B cell (primary cell): Measurements from ENCODE around the gene ABCG1. TPM values are rescaled to one million over a fixed set of nuclear protein-coding genes. Genes with fewer than 3 reads are reported as not detected.
"Not testable (repeated sequence)": the region's sequence is repeated elsewhere in the genome, so short reads cannot be mapped to it uniquely, and the experiment has no call there.

ENCODE experiments used
- ATAC-seq: fragments of 200-7000 bp; cut with Tn5 transposase; one replicate; pipeline ENCODE4 v1.10.0; 2021; ENCODE audit warnings: low read depth, mild to moderate bottlenecking, moderate number of reproducible peaks, moderate library complexity
- CTCF ChIA-PET: fragments of 350-600 bp; sonication (Branson Sonifier 250); formaldehyde crosslinking; loops from one replicate; lab custom pipeline; 2021; ENCODE audit warnings: antibody characterized with exemption, inconsistent platforms; lab: Charles Lee
- POLR2A ChIA-PET: fragments of 350-600 bp; sonication (Branson Sonifier 250); formaldehyde crosslinking; loops from one replicate; lab custom pipeline; 2021; ENCODE audit warnings: antibody characterized with exemption; lab: Charles Lee
- DNase-seq: peaks from one replicate; pipeline ENCODE4 v3.0.0; 2013
- H2AFZ ChIP-seq: 2 replicates; pipeline ENCODE4 v1.6.1; 2012; ENCODE audit warnings: mild to moderate bottlenecking, low read depth, low read length; ENCODE audit not compliant: insufficient read depth, poor library complexity, severe bottlenecking
- H3K27ac ChIP-seq, 2 donors: 1 replicate in 1 of 2; 2 replicates in 1 of 2; pipeline ENCODE4 v1.5.1; 2012 to 2013; ENCODE audit warnings: low read length in 2 of 2, mild to moderate bottlenecking in 2 of 2, moderate library complexity in 1 of 2
- H3K27me3 ChIP-seq, 4 experiments: fragments of 200-600 bp in 1 of 4; sonication (generic) in 1 of 4; replicated peaks in 1 of 4; 1 replicate in 2 of 4; 2 replicates in 2 of 4; pipeline versions ENCODE4 v1.6.1 to v1.7.0; 2013 to 2016; ENCODE audit warnings: low read length in 3 of 4, mild to moderate bottlenecking in 2 of 4, mixed read lengths in 1 of 4, moderate library complexity in 1 of 4; ENCODE audit not compliant: insufficient read depth in 4 of 4, control insufficient read depth in 3 of 4; ENCODE audit errors: control extremely low read depth in 1 of 4
- H3K36me3 ChIP-seq, 2 experiments: replicated peaks in 1 of 2; 1 replicate in 1 of 2; 2 replicates in 1 of 2; pipeline versions ENCODE4 v1.6.1 to v1.7.1; 2013; ENCODE audit warnings: low read length in 1 of 2; ENCODE audit not compliant: insufficient read depth in 2 of 2, control insufficient read depth in 1 of 2; ENCODE audit errors: control extremely low read depth in 1 of 2, extremely low read depth in 1 of 2
- H3K4me1 ChIP-seq, 2 donors: fragments of 200-600 bp in 1 of 2; sonication (generic) in 1 of 2; 1 replicate in 1 of 2; 2 replicates in 1 of 2; pipeline versions ENCODE4 v1.5.1 to v1.6.1; 2013 to 2017; ENCODE audit warnings: low read length in 2 of 2; ENCODE audit not compliant: control insufficient read depth in 2 of 2, insufficient read depth in 2 of 2
- H3K4me2 ChIP-seq: replicated peaks from 2 replicates; pipeline ENCODE3; 2012; ENCODE audit warnings: mild to moderate bottlenecking, low read depth, low read length; ENCODE audit not compliant: poor library complexity, severe bottlenecking
- H3K4me3 ChIP-seq, 5 experiments: fragments of 200-600 bp in 1 of 5; sonication (generic) in 1 of 5; 1 replicate in 3 of 5; 2 replicates in 2 of 5; pipeline versions ENCODE4 v1.5.1 to v1.7.0; 2011 to 2016; ENCODE audit warnings: low read length in 4 of 5, mild to moderate bottlenecking in 4 of 5, low read depth in 2 of 5, control low read depth in 1 of 5, moderate library complexity in 1 of 5; ENCODE audit not compliant: insufficient read depth in 1 of 5; ENCODE audit errors: control extremely low read depth in 1 of 5, extremely low read depth in 1 of 5
- H3K79me2 ChIP-seq: fragments of 200-600 bp; sonication (generic); one replicate; pipeline ENCODE4 v1.6.0; 2016; ENCODE audit warnings: low read length; ENCODE audit not compliant: control insufficient read depth, insufficient read depth
- H3K9ac ChIP-seq: fragments of 200-600 bp; sonication (generic); 2 replicates; pipeline ENCODE4 v1.6.1; 2017; ENCODE audit warnings: mild to moderate bottlenecking, low read length, moderate library complexity
- H3K9me3 ChIP-seq, 3 donors: one replicate each; pipeline versions ENCODE4 v1.6.1 to v1.7.1; 2013; ENCODE audit warnings: low read length in 2 of 3; ENCODE audit not compliant: control insufficient read depth in 2 of 3, insufficient read depth in 1 of 3; ENCODE audit errors: control extremely low read depth in 1 of 3
- H4K20me1 ChIP-seq: 2 replicates; pipeline ENCODE4 v1.6.0; 2012; ENCODE audit warnings: mild to moderate bottlenecking, low read length; ENCODE audit not compliant: insufficient read depth, control insufficient read depth, poor library complexity, severe bottlenecking
- H3K27ac Mint-ChIP-seq: one replicate; pipeline ENCODE4 v1.8.0; 2021; ENCODE audit warnings: mixed read lengths
- H3K27me3 Mint-ChIP-seq: one replicate; pipeline ENCODE4 v1.8.0; 2021; ENCODE audit warnings: mixed read lengths
- H3K4me1 Mint-ChIP-seq: one replicate; pipeline ENCODE4 v1.8.0; 2021; ENCODE audit warnings: mixed read lengths
- H3K4me3 Mint-ChIP-seq: one replicate; pipeline ENCODE4 v1.8.0; 2021; ENCODE audit warnings: mixed read lengths
- H3K9me3 Mint-ChIP-seq: one replicate; pipeline ENCODE4 v1.8.0; 2022; ENCODE audit warnings: mixed read lengths; ENCODE audit not compliant: insufficient read depth
- CTCF ChIP-seq: fragments of 200-600 bp; IDR thresholded peaks from one replicate; pipeline ENCODE4 v1.8.0; 2022; ENCODE audit warnings: antibody characterized with exemption, mild to moderate bottlenecking
- EZH2 ChIP-seq: IDR thresholded peaks from 2 replicates; pipeline ENCODE4 v1.6.1; 2012; ENCODE audit warnings: borderline replicate concordance, low read depth, mild to moderate bottlenecking, moderate library complexity, low read length; ENCODE audit not compliant: insufficient read depth, poor library complexity, severe bottlenecking
- WGBS: methylation state at CpG from one replicate; pipeline ENCODE4 v1.1.5; 2013; ENCODE audit warnings: missing lambda C conversion rate; ENCODE audit not compliant: insufficient coverage; 5-methylcytosine and 5-hydroxymethylcytosine counted together
- intact Hi-C: fragments of 100-400 bp; cut with micrococcal nuclease; formaldehyde crosslinking; loops from one replicate; pipeline ENCODE4 v1.10.0; 2022
- polyA plus RNA-seq: library from polyadenylated mRNA; depleted of rRNA; stranded (reverse); fragments of >200 nt; gene quantifications from 2 replicates; pipeline ENCODE4 v1.2.3, GENCODE V29; 2012
- total RNA-seq, 2 donors: library from RNA; stranded (reverse); fragments of 120-200 nt in 1 of 2; gene quantifications; 1 replicate in 1 of 2; 2 replicates in 1 of 2; pipeline versions ENCODE4 v1.2.3 to v1.2.4, GENCODE V29; 2013 to 2022

Gene ABCG1
- total and polyA plus RNA-seq, 2 donors (not counting 1 experiment from before 2014, with no cell fraction given) = 8.7 to 27.5 TPM

- Histone ChIP-seq H3K27me3 (no peaks in the 10 kb centered on the region), H3K9ac (no peak overlapping the region), H4K20me1 (no peaks in the 10 kb centered on the region), H3K4me3 (no peak overlapping the region), H3K4me1 (no peaks in the 10 kb centered on the region), H3K36me3 (no peaks in the 10 kb centered on the region), H3K27ac (no peak overlapping the region), H3K9me3 (peaks cover 0 to 6% (median 0%) of the 10 kb centered on the region in 3 donors), H2AFZ (no peak overlapping the region), H3K4me2 (no peak overlapping the region), H3K79me2 (no peaks in the 10 kb centered on the region)
- Mint-ChIP-seq H3K9me3 (no peaks in the 10 kb centered on the region), H3K27ac (no peak overlapping the region), H3K4me3 (no peak overlapping the region), H3K27me3 (no peaks in the 10 kb centered on the region), H3K4me1 (no peaks in the 10 kb centered on the region)
- intact Hi-C loops = no loop called here
- ChIA-PET POLR2A (no interaction called here), CTCF (interaction anchor here (0.7 kb wide), 1 partner anchor 9 kb away, joined by 4 read pairs; no protein-coding TSS in a partner anchor)
- no peak for DNase-seq
- ATAC-seq = no peak
- TF ChIP-seq EZH2 = no peak
- no peak for TF ChIP-seq CTCF
- WGBS = 100% methylated on average over 1 of the region's 3 CpGs
These were observed 39.6 kb upstream of the ABCG1 start for GRCh38 chr21:42179316-42179715.

- intact Hi-C loops, ATAC-seq, H3K4me3 ChIP-seq, H3K27me3 ChIP-seq, H3K79me2 ChIP-seq, H3K4me3 Mint-ChIP-seq, H3K4me1 Mint-ChIP-seq, H3K4me2 ChIP-seq, H2AFZ ChIP-seq, H3K36me3 ChIP-seq, H3K4me1 ChIP-seq, POLR2A ChIA-PET, H3K27ac Mint-ChIP-seq, DNase-seq, H3K9ac ChIP-seq, H3K9me3 Mint-ChIP-seq, H3K27me3 Mint-ChIP-seq, H4K20me1 ChIP-seq, H3K9me3 ChIP-seq, H3K27ac ChIP-seq: not testable (repeated sequence)
- WGBS = no CpG with 5 or more reads among the region's 3 CpGs
- CTCF ChIA-PET = interaction anchor here (0.7 kb wide), 1 partner anchor 8 kb away, joined by 4 read pairs; no protein-coding TSS in a partner anchor
These were observed 38.9 kb upstream of the ABCG1 start for GRCh38 chr21:42180001-42180400.
